Endodermal cell (in vitro differentiated cells): ENCODE measurements around the gene PGLYRP3. TPM values are rescaled to one million over a fixed set of nuclear protein-coding genes. Genes with fewer than 3 reads are reported as not detected.

Source experiments
- DNase-seq: peaks from one replicate; pipeline ENCODE4 v3.0.0-alpha.2; 2017
- H3K27ac ChIP-seq: 2 replicates; pipeline ENCODE4 v1.5.1; 2013; ENCODE audit warnings: mild to moderate bottlenecking, low read depth, low read length, moderate library complexity
- H3K27me3 ChIP-seq: 2 replicates; pipeline ENCODE4 v1.6.1; 2013; ENCODE audit warnings: mild to moderate bottlenecking, low read length, moderate library complexity; ENCODE audit not compliant: insufficient read depth, control insufficient read depth, poor library complexity, severe bottlenecking
- H3K36me3 ChIP-seq: 2 replicates; pipeline ENCODE4 v1.7.0; 2013; ENCODE audit warnings: mild to moderate bottlenecking, low read length, moderate library complexity; ENCODE audit not compliant: control insufficient read depth, insufficient read depth
- H3K4me1 ChIP-seq: one replicate; pipeline ENCODE4 v1.7.0; 2013; ENCODE audit warnings: low read length; ENCODE audit not compliant: control insufficient read depth, insufficient read depth
- H3K4me3 ChIP-seq: 2 replicates; pipeline ENCODE4 v1.5.1; 2013; ENCODE audit warnings: mild to moderate bottlenecking, low read length, moderate library complexity
- H3K9ac ChIP-seq: 2 replicates; pipeline ENCODE4 v1.6.1; 2013; ENCODE audit warnings: mild to moderate bottlenecking, low read length, moderate library complexity; ENCODE audit not compliant: poor library complexity, severe bottlenecking; ENCODE audit errors: extremely low read depth
- H3K9me3 ChIP-seq: 2 replicates; pipeline ENCODE4 v1.6.1; 2013; ENCODE audit warnings: mild to moderate bottlenecking, low read length, moderate library complexity; ENCODE audit not compliant: control insufficient read depth
- H3K27ac Mint-ChIP-seq: 2 replicates; pipeline ENCODE4 v1.8.0; 2020; ENCODE audit warnings: mixed read lengths
- H3K27me3 Mint-ChIP-seq: 2 replicates; pipeline ENCODE4 v1.8.0; 2021; ENCODE audit warnings: mild to moderate bottlenecking, mixed read lengths; ENCODE audit not compliant: insufficient read depth
- H3K36me3 Mint-ChIP-seq: 2 replicates; pipeline ENCODE4 v1.8.0; 2020; ENCODE audit warnings: low read depth, mixed read lengths
- H3K4me1 Mint-ChIP-seq: 2 replicates; pipeline ENCODE4 v1.8.0; 2020; ENCODE audit warnings: mixed read lengths
- H3K4me3 Mint-ChIP-seq: 2 replicates; pipeline ENCODE4 v1.8.0; 2020; ENCODE audit warnings: mild to moderate bottlenecking, moderate library complexity, mixed read lengths
- H3K9me3 Mint-ChIP-seq: 2 replicates; pipeline ENCODE4 v1.8.0; 2020; ENCODE audit warnings: mild to moderate bottlenecking, mixed read lengths
- CTCF ChIP-seq: fragments of 200-600 bp; sonication (generic); conservative IDR thresholded peaks from 2 replicates; pipeline ENCODE4 v1.5.0; 2021; ENCODE audit warnings: antibody characterized with exemption, mild to moderate bottlenecking
- WGBS, 2 experiments: methylation state at CpG; one replicate each; pipeline versions ENCODE4 v1.1.5 to v1.1.7; 2013; ENCODE audit warnings: missing lambda C conversion rate in 2 of 2, mixed read lengths in 1 of 2; ENCODE audit not compliant: insufficient coverage in 1 of 2, insufficient read length in 1 of 2; 5-methylcytosine and 5-hydroxymethylcytosine counted together
- total RNA-seq, 2 donors: library from RNA; stranded (reverse); fragmentation: NEBNext Ultra II Directional in 1 of 2; extraction: Animal tissue kit (Norgen Biotek cat#: 25700) in 1 of 2; gene quantifications; 2 replicates in 1 of 2; 3 replicates in 1 of 2; pipeline ENCODE4 v1.2.1, GENCODE V29; 2021

The PGLYRP3 gene
- total RNA-seq, 2 donors from 2014 or later: not detected

GRCh38 chr1:153360592-153361479 is 48.1 kb upstream of the PGLYRP3 start:
- 93 to 95% methylated on average over 6 to 11 of the region's 11 CpGs for WGBS, 2 experiments
- no peaks in the 10 kb centered on the region for H3K27me3 ChIP-seq
- no peaks in the 10 kb centered on the region for H3K9me3 ChIP-seq
- peaks cover 7% of the 10 kb centered on the region for H3K27me3 Mint-ChIP-seq
- no peak for TF ChIP-seq CTCF
- no peak overlapping the region for H3K4me3 ChIP-seq
- H3K36me3 ChIP-seq: no peaks in the 10 kb centered on the region
- H3K9ac ChIP-seq: no peak overlapping the region
- no peak overlapping the region for H3K27ac Mint-ChIP-seq
- no peaks in the 10 kb centered on the region for H3K9me3 Mint-ChIP-seq
- H3K4me1 ChIP-seq: no peaks in the 10 kb centered on the region
- H3K4me1 Mint-ChIP-seq: no peaks in the 10 kb centered on the region
- H3K36me3 Mint-ChIP-seq: no peaks in the 10 kb centered on the region
- no peak overlapping the region for H3K4me3 Mint-ChIP-seq
- peak; percentile 29 for DNase-seq
- no peak overlapping the region for H3K27ac ChIP-seq

GRCh38 chr1:153360190-153360589 is 47.4 kb upstream of the PGLYRP3 start:
- no peaks in the 10 kb centered on the region for H3K36me3 ChIP-seq
- no peak overlapping the region for H3K9ac ChIP-seq
- no peak for DNase-seq
- H3K27me3 ChIP-seq: no peaks in the 10 kb centered on the region
- H3K9me3 ChIP-seq: no peaks in the 10 kb centered on the region
- H3K27ac ChIP-seq: no peak overlapping the region
- H3K27ac Mint-ChIP-seq: no peak overlapping the region
- no peaks in the 10 kb centered on the region for H3K9me3 Mint-ChIP-seq
- no peaks in the 10 kb centered on the region for H3K36me3 Mint-ChIP-seq
- 97 to 100% methylated on average over 1 to 2 of the region's 2 CpGs for WGBS, 2 experiments
- no peak overlapping the region for H3K4me3 ChIP-seq
- H3K4me1 Mint-ChIP-seq: no peaks in the 10 kb centered on the region
- TF ChIP-seq CTCF: no peak
- H3K27me3 Mint-ChIP-seq: peaks cover 7% of the 10 kb centered on the region
- H3K4me1 ChIP-seq: no peaks in the 10 kb centered on the region
- H3K4me3 Mint-ChIP-seq: no peak overlapping the region

- no peak overlapping the region for H3K9ac ChIP-seq
- H3K4me3 ChIP-seq: no peak overlapping the region
- Mint-ChIP-seq H3K36me3 (no peaks in the 10 kb centered on the region), H3K27ac (no peak overlapping the region), H3K27me3 (peaks cover 7% of the 10 kb centered on the region), H3K4me1 (no peaks in the 10 kb centered on the region), H3K9me3 (no peaks in the 10 kb centered on the region), H3K4me3 (no peak overlapping the region)
- no peak overlapping the region for H3K27ac ChIP-seq
- H3K36me3 ChIP-seq: no peaks in the 10 kb centered on the region
- DNase-seq: peak; percentile 31
- H3K9me3 ChIP-seq: no peaks in the 10 kb centered on the region
- no peak for TF ChIP-seq CTCF
- no peaks in the 10 kb centered on the region for H3K4me1 ChIP-seq
- no peaks in the 10 kb centered on the region for H3K27me3 ChIP-seq
- 90 to 94% methylated on average over 2 to 6 of the region's 6 CpGs for WGBS, 2 experiments
Measured at GRCh38 chr1:153359241-153359640, 46.5 kb upstream of the PGLYRP3 start.
